K562 (cell line): ENCODE results near the gene DHRS3. TPM values are rescaled to one million over a fixed set of nuclear protein-coding genes. Genes with fewer than 3 reads are reported as not detected.

Source experiments
- ATF3 ChIP-seq, 2 experiments: fragments of 450-650 bp in 1 of 2; sonication (generic) in 1 of 2; formaldehyde crosslinking in 1 of 2; IDR thresholded peaks in 1 of 2; conservative IDR thresholded peaks in 1 of 2; 2 replicates each; pipeline versions ENCODE4 v1.6.1 to v1.8.1; 2016 to 2023; ENCODE audit warnings: mild to moderate bottlenecking in 2 of 2, moderate library complexity in 2 of 2, inconsistent platforms in 1 of 2, missing genetic modification reagents in 1 of 2
- CAMTA2 ChIP-seq: fragments of 250-450 bp; sonication (Bioruptor Pico); conservative IDR thresholded peaks from 2 replicates; pipeline ENCODE4 v1.5.1; 2022
- FOXK1 ChIP-seq: sonication (generic); formaldehyde crosslinking; IDR thresholded peaks from 2 replicates; pipeline ENCODE4 v1.8.0; 2022; ENCODE audit warnings: missing genetic modification reagents, mild to moderate bottlenecking, borderline replicate concordance
- FOXP1 ChIP-seq: sonication (generic); formaldehyde crosslinking; IDR thresholded peaks from 2 replicates; pipeline ENCODE4 v1.8.0; 2022; ENCODE audit warnings: mild to moderate bottlenecking, missing genetic modification reagents
- GATA2 ChIP-seq: sonication (generic); formaldehyde crosslinking; IDR thresholded peaks from 2 replicates; pipeline ENCODE4 v1.4.0; 2020; ENCODE audit warnings: mild to moderate bottlenecking, missing genetic modification reagents
- HNRNPUL1 ChIP-seq: fragments of 200-400 bp; formaldehyde crosslinking; IDR thresholded peaks from 2 replicates; pipeline ENCODE4 v1.6.1; 2017; ENCODE audit warnings: low read length
- HOMEZ ChIP-seq: fragments of 250-450 bp; sonication (Bioruptor Pico); IDR thresholded peaks from 2 replicates; pipeline ENCODE4 v1.4.0; 2020; ENCODE audit warnings: mild to moderate bottlenecking, moderate library complexity
- PKNOX1 ChIP-seq: fragments of 450-650 bp; IDR thresholded peaks from 2 replicates; pipeline ENCODE4 v1.6.1; 2016
- POLR2AphosphoS5 ChIP-seq: IDR thresholded peaks from 2 replicates; pipeline ENCODE4 v1.6.1; 2011; ENCODE audit warnings: mild to moderate bottlenecking, low read depth, low read length, moderate library complexity; ENCODE audit not compliant: control insufficient read depth, insufficient read depth
- RBFOX2 ChIP-seq: fragments of 200-400 bp; formaldehyde crosslinking; IDR thresholded peaks from 2 replicates; pipeline ENCODE4 v1.6.1; 2017; ENCODE audit warnings: low read depth, mild to moderate bottlenecking, low read length, moderate library complexity
- XRCC5 ChIP-seq: fragments of 200-400 bp; formaldehyde crosslinking; IDR thresholded peaks from 2 replicates; pipeline ENCODE4 v1.6.1; 2017; ENCODE audit warnings: low read depth, mild to moderate bottlenecking, low read length
- ZNF324 ChIP-seq: fragments of 250-450 bp; sonication (Bioruptor Pico); IDR thresholded peaks from 2 replicates; pipeline ENCODE4 v1.4.0; 2020; ENCODE audit warnings: mild to moderate bottlenecking
- ZNF561 ChIP-seq: fragments of 450-650 bp; formaldehyde crosslinking; conservative IDR thresholded peaks from 2 replicates; pipeline ENCODE4 v1.4.0; 2020; ENCODE audit warnings: mild to moderate bottlenecking, moderate library complexity
- polyA plus RNA-seq, 8 experiments: library from polyadenylated mRNA; depleted of rRNA in 4 of 8; stranded (reverse) in 5 of 8; unstranded in 3 of 8; fragments of >200 nt; fragmentation: Nextera tagmentation in 2 of 8; fragmentation: Illumina TruSeq in 1 of 8; extraction: Ambion mirVana in 2 of 8; extraction: Trizol in 1 of 8; gene quantifications; 2 replicates each; pipeline versions ENCODE4 v1.2.1 to v1.2.3, GENCODE V29; 2011 to 2014; ENCODE audit warnings: inconsistent platforms in 1 of 8, missing spikeins in 1 of 8
- total RNA-seq, 7 experiments: library from RNA; depleted of rRNA in 6 of 7; stranded (reverse); fragments of >200 nt in 6 of 7; fragmentation: Illumina TruSeq in 2 of 7; extraction: Trizol in 2 of 7; gene quantifications; 2 replicates each; pipeline versions ENCODE4 v1.2.1 to v1.2.3, GENCODE V29; 2011 to 2021; ENCODE audit warnings: low replicate concordance in 1 of 7
- TF ChIP-seq, protein P1 (sequence below): sonication (generic); formaldehyde crosslinking; IDR thresholded peaks from 2 replicates; pipeline ENCODE4 v1.8.0; 2022; ENCODE audit warnings: mild to moderate bottlenecking, missing genetic modification reagents
- TF ChIP-seq, protein P2 (sequence below): fragments of 450-650 bp; IDR thresholded peaks from 2 replicates; pipeline ENCODE4 v1.7.0; 2016; ENCODE audit warnings: borderline replicate concordance
- TF ChIP-seq, protein P3 (sequence below), 2 experiments: fragments of 450-650 bp in 1 of 2; IDR thresholded peaks; 2 replicates each; pipeline ENCODE4 v1.6.1; 2011 to 2017; ENCODE audit warnings: low read depth in 2 of 2, antibody characterized with exemption in 1 of 2, borderline replicate concordance in 1 of 2, low read length in 1 of 2, mild to moderate bottlenecking in 1 of 2, mixed read lengths in 1 of 2; ENCODE audit not compliant: control insufficient read depth in 1 of 2

The DHRS3 gene
- total and polyA plus RNA-seq, 9 of the 15 experiments (the other 6 are each of a cell fraction or from before 2014, with no cell fraction given), result 21.0 to 116 (median 58.7) TPM

GRCh38 chr1:12608311-12608957 is 9.6 kb downstream of the DHRS3 start (continued):
- no peak for TF ChIP-seq FOXP1 (CRISPR knock-in tag)
- TF ChIP-seq XRCC5, result no peak
- no peak for TF ChIP-seq CAMTA2 (CRISPR knock-in tag)
- TF ChIP-seq, protein P1, sequence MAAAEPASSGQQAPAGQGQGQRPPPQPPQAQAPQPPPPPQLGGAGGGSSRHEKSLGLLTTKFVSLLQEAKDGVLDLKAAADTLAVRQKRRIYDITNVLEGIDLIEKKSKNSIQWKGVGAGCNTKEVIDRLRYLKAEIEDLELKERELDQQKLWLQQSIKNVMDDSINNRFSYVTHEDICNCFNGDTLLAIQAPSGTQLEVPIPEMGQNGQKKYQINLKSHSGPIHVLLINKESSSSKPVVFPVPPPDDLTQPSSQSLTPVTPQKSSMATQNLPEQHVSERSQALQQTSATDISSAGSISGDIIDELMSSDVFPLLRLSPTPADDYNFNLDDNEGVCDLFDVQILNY (CRISPR knock-in tag), result no peak
- no peak for TF ChIP-seq ZNF324 (CRISPR knock-in tag)
- TF ChIP-seq PKNOX1, result no peak
- 0 out of 2 replicates have a peak, but pooled peaks have one; percentile 15 for TF ChIP-seq POLR2AphosphoS5
- no peak for TF ChIP-seq ZNF561
- TF ChIP-seq RBFOX2, result 0 out of 2 replicates have a peak, but pooled peaks have one; percentile 3
- no peak for TF ChIP-seq FOXK1 (CRISPR knock-in tag)
- TF ChIP-seq, protein P2, sequence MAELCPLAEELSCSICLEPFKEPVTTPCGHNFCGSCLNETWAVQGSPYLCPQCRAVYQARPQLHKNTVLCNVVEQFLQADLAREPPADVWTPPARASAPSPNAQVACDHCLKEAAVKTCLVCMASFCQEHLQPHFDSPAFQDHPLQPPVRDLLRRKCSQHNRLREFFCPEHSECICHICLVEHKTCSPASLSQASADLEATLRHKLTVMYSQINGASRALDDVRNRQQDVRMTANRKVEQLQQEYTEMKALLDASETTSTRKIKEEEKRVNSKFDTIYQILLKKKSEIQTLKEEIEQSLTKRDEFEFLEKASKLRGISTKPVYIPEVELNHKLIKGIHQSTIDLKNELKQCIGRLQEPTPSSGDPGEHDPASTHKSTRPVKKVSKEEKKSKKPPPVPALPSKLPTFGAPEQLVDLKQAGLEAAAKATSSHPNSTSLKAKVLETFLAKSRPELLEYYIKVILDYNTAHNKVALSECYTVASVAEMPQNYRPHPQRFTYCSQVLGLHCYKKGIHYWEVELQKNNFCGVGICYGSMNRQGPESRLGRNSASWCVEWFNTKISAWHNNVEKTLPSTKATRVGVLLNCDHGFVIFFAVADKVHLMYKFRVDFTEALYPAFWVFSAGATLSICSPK, result no peak
- TF ChIP-seq HNRNPUL1, result no peak
- TF ChIP-seq, protein P3, sequence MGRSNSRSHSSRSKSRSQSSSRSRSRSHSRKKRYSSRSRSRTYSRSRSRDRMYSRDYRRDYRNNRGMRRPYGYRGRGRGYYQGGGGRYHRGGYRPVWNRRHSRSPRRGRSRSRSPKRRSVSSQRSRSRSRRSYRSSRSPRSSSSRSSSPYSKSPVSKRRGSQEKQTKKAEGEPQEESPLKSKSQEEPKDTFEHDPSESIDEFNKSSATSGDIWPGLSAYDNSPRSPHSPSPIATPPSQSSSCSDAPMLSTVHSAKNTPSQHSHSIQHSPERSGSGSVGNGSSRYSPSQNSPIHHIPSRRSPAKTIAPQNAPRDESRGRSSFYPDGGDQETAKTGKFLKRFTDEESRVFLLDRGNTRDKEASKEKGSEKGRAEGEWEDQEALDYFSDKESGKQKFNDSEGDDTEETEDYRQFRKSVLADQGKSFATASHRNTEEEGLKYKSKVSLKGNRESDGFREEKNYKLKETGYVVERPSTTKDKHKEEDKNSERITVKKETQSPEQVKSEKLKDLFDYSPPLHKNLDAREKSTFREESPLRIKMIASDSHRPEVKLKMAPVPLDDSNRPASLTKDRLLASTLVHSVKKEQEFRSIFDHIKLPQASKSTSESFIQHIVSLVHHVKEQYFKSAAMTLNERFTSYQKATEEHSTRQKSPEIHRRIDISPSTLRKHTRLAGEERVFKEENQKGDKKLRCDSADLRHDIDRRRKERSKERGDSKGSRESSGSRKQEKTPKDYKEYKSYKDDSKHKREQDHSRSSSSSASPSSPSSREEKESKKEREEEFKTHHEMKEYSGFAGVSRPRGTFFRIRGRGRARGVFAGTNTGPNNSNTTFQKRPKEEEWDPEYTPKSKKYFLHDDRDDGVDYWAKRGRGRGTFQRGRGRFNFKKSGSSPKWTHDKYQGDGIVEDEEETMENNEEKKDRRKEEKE (IDR thresholded peaks at IDR 0.05; ENCODE audit: borderline replicate concordance in 1 of 2, control insufficient read depth in 1 of 2, low read depth in 2 of 2, low read length in 1 of 2), result no peak
- peak; percentile 30; the same call in 1 of the 2 replicates for TF ChIP-seq ATF3 (IDR thresholded peaks at IDR 0.05)
- TF ChIP-seq ATF3 (CRISPR knock-in tag; conservative IDR thresholded peaks at IDR 0.05), result no peak
- no peak for TF ChIP-seq HOMEZ (CRISPR knock-in tag)
- no peak for TF ChIP-seq GATA2 (CRISPR knock-in tag)
